ENCODE results near the gene P3H1.

DNA sequence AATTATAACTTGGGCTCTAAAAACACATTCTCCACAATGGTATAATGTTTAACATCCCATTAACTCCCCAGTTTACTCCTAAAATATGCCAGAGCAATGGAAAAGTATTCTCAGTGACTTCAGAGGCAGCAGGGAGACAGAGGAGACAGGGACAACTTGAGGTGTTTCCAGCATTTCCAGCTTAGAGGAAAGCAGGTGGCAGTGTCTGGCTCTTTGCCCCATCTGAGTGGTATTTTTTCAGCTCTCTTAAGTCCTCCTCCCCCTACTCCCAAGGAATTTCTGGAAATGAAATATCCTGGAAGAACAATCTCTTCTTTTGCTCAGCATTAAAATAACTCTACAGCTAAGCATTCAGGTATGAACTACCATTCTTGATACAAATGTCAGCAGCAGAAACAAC is 39.3 kb upstream of the P3H1 start:
- TF ChIP-seq, protein P1, sequence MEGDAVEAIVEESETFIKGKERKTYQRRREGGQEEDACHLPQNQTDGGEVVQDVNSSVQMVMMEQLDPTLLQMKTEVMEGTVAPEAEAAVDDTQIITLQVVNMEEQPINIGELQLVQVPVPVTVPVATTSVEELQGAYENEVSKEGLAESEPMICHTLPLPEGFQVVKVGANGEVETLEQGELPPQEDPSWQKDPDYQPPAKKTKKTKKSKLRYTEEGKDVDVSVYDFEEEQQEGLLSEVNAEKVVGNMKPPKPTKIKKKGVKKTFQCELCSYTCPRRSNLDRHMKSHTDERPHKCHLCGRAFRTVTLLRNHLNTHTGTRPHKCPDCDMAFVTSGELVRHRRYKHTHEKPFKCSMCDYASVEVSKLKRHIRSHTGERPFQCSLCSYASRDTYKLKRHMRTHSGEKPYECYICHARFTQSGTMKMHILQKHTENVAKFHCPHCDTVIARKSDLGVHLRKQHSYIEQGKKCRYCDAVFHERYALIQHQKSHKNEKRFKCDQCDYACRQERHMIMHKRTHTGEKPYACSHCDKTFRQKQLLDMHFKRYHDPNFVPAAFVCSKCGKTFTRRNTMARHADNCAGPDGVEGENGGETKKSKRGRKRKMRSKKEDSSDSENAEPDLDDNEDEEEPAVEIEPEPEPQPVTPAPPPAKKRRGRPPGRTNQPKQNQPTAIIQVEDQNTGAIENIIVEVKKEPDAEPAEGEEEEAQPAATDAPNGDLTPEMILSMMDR (IDR thresholded peaks at IDR 0.05): no peak
- TF ChIP-seq POLR2A (IDR thresholded peaks at IDR 0.05): no peak
- no peak for TF ChIP-seq POLR2AphosphoS5 (IDR thresholded peaks at IDR 0.05)
